NCI-H1694 (cell line): ENCODE results near the gene GLB1L3.
"Not testable (repeated sequence)": the region's sequence is repeated elsewhere in the genome, so short reads cannot be mapped to it uniquely, and the experiment has no call there.

ENCODE experiments used
- DNase-seq: peaks from one replicate; lab custom pipeline; 2025; lab: John Stamatoyannopoulos, UW

GLB1L3 gene

GRCh38 chr11:134313821-134314607 lies 37.8 kb downstream of the GLB1L3 start:
- no peak for DNase-seq

GRCh38 chr11:134317103-134317502 lies 40.9 kb downstream of the GLB1L3 start:
- no peak for DNase-seq

GRCh38 chr11:134321373-134321772 lies 45.2 kb downstream of the GLB1L3 start:
- DNase-seq = not testable (repeated sequence)

GRCh38 chr11:134322553-134322952 lies 46.4 kb downstream of the GLB1L3 start:
- DNase-seq = no peak

DNA sequence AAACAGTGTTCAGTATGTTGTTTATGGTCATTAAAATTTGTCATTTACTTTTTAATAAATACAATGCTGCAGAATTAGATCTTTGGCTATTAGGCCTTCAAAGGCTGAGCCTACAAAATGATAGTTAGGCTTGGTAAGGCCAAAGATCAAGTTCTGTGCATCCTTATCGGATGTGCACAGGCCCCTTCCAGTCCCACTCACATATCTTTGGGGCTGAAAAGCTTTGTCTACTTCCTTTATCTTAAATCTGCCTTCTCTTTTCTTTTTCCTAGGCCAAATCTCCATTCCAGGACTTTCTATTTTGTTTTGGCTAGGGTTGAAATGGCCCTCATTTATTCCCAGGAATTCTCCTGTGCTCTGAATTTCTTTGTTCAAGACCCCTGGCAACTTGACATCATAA lies 52.3 kb downstream of the GLB1L3 start:
- DNase-seq = no peak

GRCh38 chr11:134330611-134331353 lies 54.6 kb downstream of the GLB1L3 start:
- DNase-seq = no peak

DNA sequence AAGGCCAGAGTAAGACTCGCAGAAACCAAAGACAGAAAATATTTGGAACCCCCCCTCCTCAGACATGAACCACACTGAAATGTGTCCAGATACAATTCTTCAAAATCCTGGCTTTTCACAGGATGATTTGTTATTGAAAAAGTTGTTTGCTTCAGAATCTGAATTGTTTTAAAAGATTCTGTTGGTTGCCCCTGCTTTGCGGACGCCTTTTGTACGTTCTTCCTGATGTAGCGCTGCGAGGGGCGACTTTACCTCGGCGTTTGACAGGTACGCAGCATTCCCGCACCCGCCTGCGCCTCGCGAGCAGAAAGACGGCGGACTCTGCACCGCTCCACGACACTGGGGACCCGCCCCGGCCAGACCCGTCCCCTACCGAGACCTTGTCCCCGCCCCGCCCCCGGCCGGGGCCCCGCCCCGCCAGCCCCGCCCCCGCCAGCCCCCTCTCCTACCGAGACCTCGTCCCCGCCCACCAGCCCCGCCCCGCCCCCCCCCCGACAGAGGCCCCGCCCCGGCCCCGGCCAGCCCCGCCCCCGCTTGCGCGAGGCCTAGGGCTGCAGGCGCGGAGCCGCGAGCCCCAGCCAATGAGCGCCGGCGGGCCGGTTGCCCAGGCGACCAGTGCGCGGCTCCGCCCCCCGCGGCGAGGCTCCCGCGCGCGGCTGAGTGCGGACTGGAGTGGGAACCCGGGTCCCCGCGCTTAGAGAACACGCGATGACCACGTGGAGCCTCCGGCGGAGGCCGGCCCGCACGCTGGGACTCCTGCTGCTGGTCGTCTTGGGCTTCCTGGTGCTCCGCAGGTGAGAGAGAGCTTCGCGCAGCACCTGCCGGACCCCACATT lies 55.4 kb downstream of the GLB1L3 start, which contains the start of gene GLB1L2:
Gene GLB1L2, plus strand, starts transcription at position 635 of the 835 bp plus-strand sequence. Its CDS starts 74 bp downstream, at position 709.
- no peak for DNase-seq

DNA sequence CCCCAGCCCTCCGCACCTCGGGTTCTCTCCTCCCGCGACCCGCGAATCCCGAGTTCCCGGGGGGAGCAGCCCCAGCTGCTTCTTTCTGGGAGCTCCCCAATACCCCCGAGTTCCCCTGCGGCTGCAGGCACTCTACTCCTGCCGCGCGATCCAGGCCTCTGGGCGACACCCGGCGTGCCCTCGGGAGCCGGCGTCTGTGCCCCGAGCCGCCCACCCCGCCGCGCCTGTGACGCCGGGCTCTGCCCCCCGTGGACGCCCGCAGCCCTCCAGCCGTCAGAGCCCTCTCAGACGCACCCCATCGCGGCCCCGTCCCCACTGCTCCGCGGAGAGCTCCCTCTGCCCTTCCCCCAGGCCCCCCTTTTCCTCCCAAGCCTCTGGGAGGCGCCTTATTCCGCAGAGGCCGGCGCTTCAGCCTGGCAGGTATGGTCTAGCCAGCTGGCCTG lies 56.0 kb downstream of the GLB1L3 start:
- DNase-seq = no peak

- DNase-seq = no peak
Measured at GRCh38 chr11:134332782-134333181, 56.6 kb downstream of the GLB1L3 start.

GRCh38 chr11:134333312-134333711 lies 57.1 kb downstream of the GLB1L3 start:
- DNase-seq = no peak

DNA sequence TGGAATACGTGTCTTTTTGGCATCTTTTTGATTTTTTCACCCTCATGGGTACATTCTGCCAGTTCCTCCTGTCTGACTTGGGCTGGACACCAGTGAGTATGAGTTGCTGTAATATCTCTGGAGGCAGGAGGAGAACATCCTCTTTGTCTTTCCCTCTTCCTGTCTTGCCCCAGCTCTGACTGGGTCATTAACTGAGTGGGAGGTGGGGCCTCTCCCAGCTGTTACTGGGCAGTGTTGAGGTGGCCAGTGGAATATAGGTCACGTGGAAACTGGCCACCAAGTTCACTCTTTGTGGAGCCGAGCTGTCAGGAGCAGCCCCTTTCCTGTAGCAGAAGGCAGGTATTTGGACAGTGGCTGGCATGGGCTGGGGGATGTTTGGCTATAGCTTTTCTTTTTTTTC lies 57.8 kb downstream of the GLB1L3 start:
- DNase-seq = no peak

GRCh38 chr11:134334796-134335571 lies 58.8 kb downstream of the GLB1L3 start:
- DNase-seq = no peak

GRCh38 chr11:134337051-134337450 lies 60.9 kb downstream of the GLB1L3 start:
- DNase-seq = no peak

DNA sequence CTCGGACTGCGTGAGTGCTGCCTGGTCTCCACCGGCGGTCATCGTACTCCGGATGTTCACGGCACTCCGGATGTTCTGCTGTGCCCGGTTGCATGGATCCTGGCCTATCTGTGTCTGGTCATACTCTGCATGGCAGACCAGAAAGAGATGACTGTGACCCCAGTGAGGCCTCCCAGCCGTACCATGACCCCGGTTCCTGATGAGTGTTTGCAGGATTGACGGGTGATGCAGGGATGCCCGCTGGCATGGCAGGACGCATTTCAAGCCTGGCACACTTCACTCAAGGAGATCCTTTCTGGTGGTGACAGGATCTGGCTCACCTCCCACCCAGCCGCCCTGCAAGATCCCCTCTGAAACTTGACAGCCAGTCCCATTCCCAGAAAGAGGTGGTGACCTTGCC lies 61.9 kb downstream of the GLB1L3 start:
- DNase-seq = no peak

GRCh38 chr11:134338654-134339053 lies 62.5 kb downstream of the GLB1L3 start:
- no peak for DNase-seq

DNA sequence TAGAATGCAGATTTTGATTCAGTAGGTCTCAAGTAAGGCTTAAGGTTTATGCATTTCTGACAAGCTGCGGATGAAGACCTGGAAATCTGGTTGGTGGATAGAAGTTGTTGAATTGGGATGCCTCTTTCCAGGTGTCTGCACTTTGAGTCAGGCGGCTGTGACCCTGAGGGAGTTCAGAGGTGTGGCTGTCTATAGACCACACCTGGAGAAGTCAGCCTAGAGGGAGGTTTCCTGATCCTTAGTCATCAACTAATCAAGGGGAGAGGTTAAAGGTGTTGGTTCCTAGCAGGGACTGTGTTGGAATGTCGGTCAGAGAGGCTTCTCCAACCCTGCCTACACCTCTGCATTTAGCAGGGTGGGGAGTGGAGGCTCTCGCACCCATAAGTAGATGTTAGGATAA lies 63.6 kb downstream of the GLB1L3 start:
- DNase-seq = no peak

GRCh38 chr11:134340354-134340964 lies 64.3 kb downstream of the GLB1L3 start:
- DNase-seq = no peak

DNA sequence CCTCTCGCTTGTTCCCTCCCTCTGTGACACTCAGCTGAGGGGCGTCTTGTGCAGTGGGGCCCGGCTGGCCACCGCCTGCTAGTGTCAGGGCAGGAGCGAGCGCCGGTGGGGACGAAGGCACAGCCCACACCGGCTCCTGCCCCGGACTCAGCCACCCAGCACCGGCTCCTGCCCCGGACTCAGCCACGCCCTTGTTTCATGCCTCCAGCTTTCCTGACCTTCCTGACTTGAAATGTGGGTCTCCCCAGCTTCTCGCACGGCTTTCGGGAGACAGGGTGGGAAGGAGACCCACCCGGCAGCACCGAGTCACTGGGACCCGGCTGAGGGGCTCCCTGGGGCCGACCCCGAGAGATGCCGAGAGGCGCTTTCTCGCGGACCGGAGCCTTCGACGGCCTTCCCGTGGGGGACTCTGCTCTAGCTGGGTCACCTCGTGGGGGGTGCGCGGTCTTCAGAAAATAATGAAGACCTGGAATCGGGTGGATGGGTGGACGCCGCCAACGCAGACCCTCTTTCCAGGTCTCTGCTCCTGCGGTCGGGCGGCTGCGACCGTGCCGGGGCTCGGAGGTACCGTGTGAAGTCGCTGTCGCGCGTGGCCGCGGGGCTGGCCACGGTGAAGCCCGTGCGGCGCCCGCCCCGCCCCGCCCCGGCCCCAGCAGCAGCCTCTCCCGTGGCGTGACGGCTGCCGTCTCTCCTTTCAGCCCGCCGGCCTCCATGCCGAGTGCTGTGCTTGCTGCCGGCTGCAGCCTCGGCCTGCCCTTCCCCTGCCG lies 65.8 kb downstream of the GLB1L3 start:
- no peak for DNase-seq

DNA sequence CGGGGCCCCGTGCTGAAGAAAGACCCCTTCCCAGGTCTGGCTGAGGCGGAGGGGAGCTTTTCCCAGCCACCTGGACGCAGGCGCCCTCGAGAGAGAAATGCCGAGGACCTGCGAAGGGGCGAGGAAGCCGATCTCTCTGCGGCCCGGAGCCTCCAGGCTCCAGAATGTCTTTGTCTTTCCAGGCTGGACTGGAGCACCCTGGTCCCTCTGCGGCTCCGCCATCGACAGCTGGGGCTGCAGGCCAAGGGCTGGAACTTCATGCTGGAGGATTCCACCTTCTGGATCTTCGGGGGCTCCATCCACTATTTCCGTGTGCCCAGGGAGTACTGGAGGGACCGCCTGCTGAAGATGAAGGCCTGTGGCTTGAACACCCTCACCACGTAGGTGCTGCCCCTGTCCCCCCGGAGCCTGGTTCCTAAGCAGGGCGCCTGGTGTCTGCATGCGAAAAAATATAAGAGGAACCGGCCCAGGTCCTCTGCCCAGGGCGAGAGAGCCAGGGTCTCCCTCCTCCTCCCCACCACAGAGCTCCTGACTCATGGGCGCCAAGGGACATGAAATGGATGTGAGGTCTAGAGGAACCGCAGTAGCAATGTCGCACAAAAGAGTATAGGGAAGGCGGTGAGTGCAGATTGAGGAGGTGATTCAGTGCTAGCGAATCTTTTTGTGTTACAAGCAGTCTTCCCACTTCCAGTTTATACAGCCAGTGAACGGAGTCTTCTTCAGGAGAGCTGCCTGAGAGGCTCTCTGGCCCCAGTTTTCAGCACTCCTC lies 66.6 kb downstream of the GLB1L3 start:
- no peak for DNase-seq

- no peak for DNase-seq
Measured at GRCh38 chr11:134343646-134344045, 67.5 kb downstream of the GLB1L3 start.
